HepG2 (cell line): ENCODE results near the gene THRA. TPM values are rescaled to one million over a fixed set of nuclear protein-coding genes. Genes with fewer than 3 reads are reported as not detected.

ENCODE experiments used
- AHDC1 ChIP-seq: sonication (generic); formaldehyde crosslinking; IDR thresholded peaks from 2 replicates; pipeline ENCODE4 v1.5.1; 2020; ENCODE audit warnings: mild to moderate bottlenecking, missing genetic modification reagents, borderline replicate concordance
- ATM ChIP-seq: fragments of 450-650 bp; IDR thresholded peaks from 2 replicates; pipeline ENCODE4 v1.7.1; 2017; ENCODE audit warnings: mild to moderate bottlenecking, borderline replicate concordance
- CSRNP1 ChIP-seq: sonication (generic); formaldehyde crosslinking; IDR thresholded peaks from 2 replicates; pipeline ENCODE4 v1.8.1; 2023; ENCODE audit warnings: mild to moderate bottlenecking, missing genetic modification reagents
- ELK4 ChIP-seq: sonication (generic); formaldehyde crosslinking; IDR thresholded peaks from 2 replicates; pipeline ENCODE4 v1.9.0; 2021; ENCODE audit warnings: missing genetic modification reagents, borderline replicate concordance
- KAT8 ChIP-seq: IDR thresholded peaks from 2 replicates; pipeline ENCODE4 v1.6.1; 2016; ENCODE audit warnings: missing genetic modification reagents, missing compliant biosample characterization
- KLF11 ChIP-seq: IDR thresholded peaks from 2 replicates; pipeline ENCODE4 v1.6.1; 2016; ENCODE audit warnings: missing compliant biosample characterization
- PAXIP1 ChIP-seq: sonication (generic); formaldehyde crosslinking; conservative IDR thresholded peaks from 2 replicates; pipeline ENCODE4 v1.4.0; 2020; ENCODE audit warnings: mild to moderate bottlenecking, missing genetic modification reagents, moderate library complexity
- RXRA ChIP-seq: sonication (generic); formaldehyde crosslinking; IDR thresholded peaks from 2 replicates; pipeline ENCODE4 v1.5.1; 2020; ENCODE audit warnings: missing genetic modification reagents
- TBP ChIP-seq: sonication (generic); formaldehyde crosslinking; IDR thresholded peaks from 2 replicates; pipeline ENCODE4 v1.5.0; 2020; ENCODE audit warnings: missing genetic modification reagents
- ZBTB8A ChIP-seq: sonication (generic); formaldehyde crosslinking; IDR thresholded peaks from 2 replicates; pipeline ENCODE4 v1.4.0; 2020; ENCODE audit warnings: mild to moderate bottlenecking, low read depth, missing genetic modification reagents, borderline replicate concordance
- ZSCAN9 ChIP-seq: IDR thresholded peaks from 2 replicates; pipeline ENCODE4 v1.6.1; 2016; ENCODE audit warnings: borderline replicate concordance
- polyA plus RNA-seq, 8 experiments: library from polyadenylated mRNA; depleted of rRNA in 3 of 8; stranded (reverse) in 7 of 8; unstranded in 1 of 8; fragments of >200 nt; fragmentation: Illumina TruSeq in 4 of 8; extraction: Trizol in 4 of 8; gene quantifications; 2 replicates each; pipeline versions ENCODE4 v1.2.1 to v1.2.3, GENCODE V29; 2011 to 2016; ENCODE audit warnings: low read depth in 4 of 8, missing spikeins in 1 of 8, mixed read lengths in 1 of 8; ENCODE audit not compliant: insufficient read depth in 1 of 8
- total RNA-seq, 5 experiments: library from RNA; depleted of rRNA; stranded (reverse); fragments of >200 nt; fragmentation: Illumina TruSeq; extraction: Trizol; gene quantifications; 2 replicates each; pipeline ENCODE4 v1.2.3, GENCODE V29; 2016; ENCODE audit warnings: low read depth in 1 of 5
- TF ChIP-seq, protein P1 (sequence below): sonication (generic); formaldehyde crosslinking; IDR thresholded peaks from 2 replicates; pipeline ENCODE4 v1.4.0; 2020; ENCODE audit warnings: mild to moderate bottlenecking, missing genetic modification reagents
- TF ChIP-seq, protein P2 (sequence below): sonication (generic); formaldehyde crosslinking; IDR thresholded peaks from 2 replicates; pipeline ENCODE4 v1.8.0; 2022; ENCODE audit warnings: missing genetic modification reagents, low read depth, mild to moderate bottlenecking, borderline replicate concordance

THRA gene
- total and polyA plus RNA-seq, 2 of the 13 experiments (the other 11 are each of a cell fraction or from before 2014, with no cell fraction given) = 8.0 to 9.9 TPM

DNA sequence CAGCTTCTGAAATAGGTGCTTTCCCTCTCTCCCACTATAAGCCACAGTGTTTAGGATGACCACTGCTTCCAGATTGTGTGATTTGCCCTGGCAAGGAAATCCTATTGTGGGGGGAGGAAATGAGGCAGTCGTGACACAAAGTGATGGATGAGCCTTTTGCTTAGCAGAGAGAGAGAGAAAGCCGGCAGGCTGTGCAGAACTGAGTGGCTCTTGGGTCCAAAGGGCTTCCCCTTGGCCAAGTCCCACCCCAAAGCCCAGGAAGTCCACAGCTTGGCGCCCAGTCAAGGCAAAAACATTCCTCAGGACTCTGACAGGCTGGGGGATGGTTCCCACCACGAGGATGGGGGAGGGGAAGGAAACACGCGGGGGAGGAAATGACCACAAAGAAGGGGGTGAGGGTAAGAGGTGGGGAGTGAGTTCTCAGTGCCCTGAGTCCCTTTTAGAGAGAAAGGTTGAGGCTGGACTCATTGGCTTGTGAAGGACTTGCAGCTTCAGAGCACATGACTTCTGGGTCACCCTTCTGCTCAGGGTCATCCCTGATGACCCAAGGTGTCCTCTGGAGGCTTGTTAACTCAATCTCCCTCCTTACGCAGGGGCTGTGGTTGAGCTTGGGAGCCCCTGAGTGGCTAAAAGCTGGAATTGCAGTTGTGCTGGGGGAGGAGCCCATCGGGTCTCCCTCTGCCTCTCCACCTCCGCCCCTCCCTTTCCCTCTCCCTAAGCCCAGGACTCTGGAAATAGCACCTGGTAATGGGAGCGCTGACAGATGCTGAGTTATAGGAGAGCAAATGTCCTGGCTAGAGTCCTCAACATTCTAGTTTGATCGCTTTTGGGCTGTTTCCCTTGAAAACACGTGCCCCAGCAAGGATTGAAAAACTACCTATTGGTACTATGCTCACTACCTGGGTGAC is 48.7 kb downstream of the THRA start (continued):
- TF ChIP-seq, protein P1, sequence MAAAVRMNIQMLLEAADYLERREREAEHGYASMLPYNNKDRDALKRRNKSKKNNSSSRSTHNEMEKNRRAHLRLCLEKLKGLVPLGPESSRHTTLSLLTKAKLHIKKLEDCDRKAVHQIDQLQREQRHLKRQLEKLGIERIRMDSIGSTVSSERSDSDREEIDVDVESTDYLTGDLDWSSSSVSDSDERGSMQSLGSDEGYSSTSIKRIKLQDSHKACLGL (CRISPR knock-in tag) = no peak; the same call in 1 of the 2 replicates
- TF ChIP-seq, protein P2, sequence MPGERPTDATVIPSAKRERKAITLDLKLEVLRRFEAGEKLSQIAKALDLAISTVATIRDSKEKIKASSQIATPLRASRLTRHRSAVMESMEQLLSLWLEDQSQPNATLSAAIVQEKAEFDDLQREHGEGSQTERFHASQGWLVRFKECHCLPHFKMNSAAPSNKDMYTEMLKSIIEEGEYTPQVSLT (CRISPR knock-in tag) = no peak
- TF ChIP-seq RXRA (CRISPR knock-in tag) (peak; percentile 94), KLF11 (peak; percentile 56; the same call in 1 of the 2 replicates), ZBTB8A (no peak), ELK4 (no peak), TBP (no peak), ZSCAN9 (CRISPR knock-in tag) (peak; percentile 80), PAXIP1 (CRISPR knock-in tag) (peak; percentile 95), ATM (no peak), AHDC1 (CRISPR knock-in tag) (peak; percentile 62; the same call in 1 of the 2 replicates), CSRNP1 (no peak), KAT8 (CRISPR knock-in tag) (peak; percentile 71)
